OCI-LY1 (cell line): ENCODE measurements around the gene ING4.

ENCODE experiments used
- H2AFZ ChIP-seq: fragments of 200-600 bp; sonication (generic), shearing (Covaris generic); 2 replicates; pipeline ENCODE4 v1.6.0; 2014; ENCODE audit warnings: antibody characterized with exemption, mild to moderate bottlenecking, low read length
- H3F3A ChIP-seq: fragments of 200-600 bp; sonication (generic), shearing (Covaris generic); 2 replicates; pipeline ENCODE4 v1.6.0; 2014; ENCODE audit warnings: mild to moderate bottlenecking, antibody characterized with exemption, low read length, moderate library complexity; ENCODE audit not compliant: insufficient read depth
- H3K27ac ChIP-seq: fragments of 200-600 bp; sonication (generic); 2 replicates; pipeline ENCODE4 v1.5.1; 2014; ENCODE audit warnings: low read length, mixed run types, mild to moderate bottlenecking, low read depth; ENCODE audit not compliant: poor library complexity, severe bottlenecking
- H3K27me3 ChIP-seq: fragments of 200-600 bp; sonication (generic); 2 replicates; pipeline ENCODE4 v1.6.0; 2014; ENCODE audit warnings: antibody characterized with exemption, mild to moderate bottlenecking, low read length, moderate library complexity; ENCODE audit not compliant: insufficient read depth
- H3K36me3 ChIP-seq: fragments of 200-600 bp; sonication (generic); 2 replicates; pipeline ENCODE4 v1.6.1; 2014; ENCODE audit warnings: mild to moderate bottlenecking, antibody characterized with exemption, low read length, moderate library complexity, mixed read lengths; ENCODE audit not compliant: insufficient read depth
- H3K4me1 ChIP-seq: fragments of 200-600 bp; sonication (generic); 2 replicates; pipeline ENCODE4 v1.5.1; 2014; ENCODE audit warnings: mild to moderate bottlenecking, low read length, moderate library complexity; ENCODE audit not compliant: insufficient read depth, severe bottlenecking
- H3K4me2 ChIP-seq: fragments of 200-600 bp; sonication (generic), shearing (Covaris generic); 2 replicates; pipeline ENCODE4 v1.6.1; 2014; ENCODE audit warnings: low read length
- H3K4me3 ChIP-seq: fragments of 200-600 bp; sonication (generic); 2 replicates; pipeline ENCODE4 v1.5.1; 2014; ENCODE audit warnings: low read length, low read depth, mild to moderate bottlenecking, mixed read lengths; ENCODE audit not compliant: poor library complexity, severe bottlenecking
- H3K79me2 ChIP-seq: fragments of 200-600 bp; shearing (Covaris generic); 2 replicates; pipeline ENCODE4 v1.6.1; 2016; ENCODE audit warnings: mixed run types, low read length, mixed read lengths; ENCODE audit not compliant: insufficient read depth
- H3K9ac ChIP-seq: fragments of 200-600 bp; sonication (generic), shearing (Covaris generic); 2 replicates; pipeline ENCODE4 v1.6.1; 2014; ENCODE audit warnings: mild to moderate bottlenecking, low read length, mixed read lengths
- H3K9me2 ChIP-seq: fragments of 200-600 bp; sonication (generic), shearing (Covaris generic); 2 replicates; pipeline ENCODE4 v1.6.1; 2014; ENCODE audit warnings: low read depth, mild to moderate bottlenecking, low read length, mixed read lengths
- H3K9me3 ChIP-seq: fragments of 200-600 bp; shearing (Covaris generic); 2 replicates; pipeline ENCODE4 v1.6.1; 2014; ENCODE audit warnings: low read length, mixed read lengths
- H4K20me1 ChIP-seq: fragments of 200-600 bp; sonication (generic), shearing (Covaris generic); 2 replicates; pipeline ENCODE4 v1.6.0; 2016; ENCODE audit warnings: mild to moderate bottlenecking, low read length; ENCODE audit not compliant: insufficient read depth
- CTCF ChIP-seq: fragments of 200-600 bp; sonication (generic), shearing (Covaris generic); IDR thresholded peaks from 2 replicates; pipeline ENCODE4 v1.5.1; 2017; ENCODE audit warnings: mild to moderate bottlenecking, antibody characterized with exemption, low read length, moderate library complexity, mixed read lengths
- EZH2 ChIP-seq: fragments of 200-600 bp; sonication (generic), shearing (Covaris generic); IDR thresholded peaks from 2 replicates; pipeline ENCODE4 v1.8.0; 2017; ENCODE audit warnings: borderline replicate concordance, mixed run types, mild to moderate bottlenecking, antibody characterized with exemption, low read length, moderate library complexity, mixed read lengths

ING4 gene

GRCh38 chr12:6691473-6691872, 28.6 kb upstream of the ING4 start:
- Histone ChIP-seq H3K27me3 (no peaks in the 10 kb centered on the region), H3K4me1 (peaks cover 55% of the 10 kb centered on the region), H3K27ac (no peak overlapping the region), H2AFZ (no peak overlapping the region), H3K4me3 (no peak overlapping the region), H3K79me2 (peaks cover 32% of the 10 kb centered on the region), H3K36me3 (peaks cover 15% of the 10 kb centered on the region), H3K9ac (no peak overlapping the region), H3K9me2 (no peaks in the 10 kb centered on the region), H3K4me2 (no peak overlapping the region), H4K20me1 (no peaks in the 10 kb centered on the region), H3K9me3 (no peaks in the 10 kb centered on the region), H3F3A (no peaks in the 10 kb centered on the region; the same call in 1 of the 2 replicates)
- no peak for TF ChIP-seq EZH2
- TF ChIP-seq CTCF = no peak

DNA sequence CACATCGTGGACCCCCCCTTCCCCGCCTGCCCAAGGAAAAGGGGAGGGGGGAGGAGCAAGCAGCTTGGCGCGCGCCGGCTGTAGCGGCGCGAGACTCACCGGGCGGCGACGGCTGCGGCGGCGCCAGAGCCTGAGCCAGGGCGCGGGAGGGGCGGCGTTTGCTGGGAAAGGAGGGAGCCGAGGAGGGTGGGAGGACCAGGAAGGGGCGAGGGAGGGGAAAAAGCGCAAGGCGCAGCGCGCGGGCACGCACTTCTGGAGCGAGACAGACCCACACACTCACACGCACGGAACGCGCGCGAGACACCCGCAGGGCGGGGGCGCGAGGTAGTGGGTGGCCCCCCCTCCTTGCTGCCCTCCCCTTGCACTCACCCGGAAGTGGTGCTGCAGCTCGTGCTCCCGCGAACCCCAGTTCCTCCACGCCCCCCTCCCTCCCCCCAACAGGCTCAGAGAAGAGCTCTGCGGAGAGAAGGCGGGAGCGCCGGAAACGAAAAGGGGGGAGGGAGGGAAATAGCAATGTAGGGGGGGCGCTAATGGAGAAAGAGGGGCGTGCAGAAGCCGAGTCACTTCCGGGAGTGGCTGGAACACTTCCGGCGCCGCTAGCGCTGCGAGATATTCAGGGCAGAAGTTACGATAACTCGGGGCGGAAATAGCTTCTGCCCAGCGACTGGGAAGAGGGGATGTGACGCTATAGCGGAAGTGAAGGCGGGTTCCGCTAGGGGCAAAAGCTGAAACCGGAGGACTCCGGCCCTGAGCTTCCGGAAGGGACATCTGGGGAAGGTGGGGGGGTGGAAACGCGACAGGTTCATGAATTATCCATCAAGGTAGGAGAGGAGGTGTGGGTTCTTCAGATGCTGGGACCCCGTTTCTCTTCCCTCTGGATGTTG, 26.3 kb upstream of the ING4 start, which contains the start of gene ZNF384:
Gene ZNF384, minus strand, starts transcription at position 377 of the 884 bp plus-strand sequence. CDS start 9,855 bp downstream, outside the sequence.
- Histone ChIP-seq H3K79me2 (peaks cover 51% of the 10 kb centered on the region), H3F3A (no peaks in the 10 kb centered on the region; the same call in none of the 2 replicates), H3K27me3 (no peaks in the 10 kb centered on the region), H3K27ac (peak within 1 kb of the TSS; percentile 88), H3K4me3 (peak within 1 kb of the TSS; percentile 96), H2AFZ (no peak within 1 kb of the TSS), H3K4me1 (peaks cover 35% of the 10 kb centered on the region), H3K4me2 (peak within 1 kb of the TSS; percentile 99), H3K9me2 (no peaks in the 10 kb centered on the region), H4K20me1 (no peaks in the 10 kb centered on the region), H3K9me3 (no peaks in the 10 kb centered on the region), H3K9ac (peak within 1 kb of the TSS; percentile 98), H3K36me3 (peaks cover 33% of the 10 kb centered on the region)
- TF ChIP-seq EZH2 (no peak), CTCF (no peak)

DNA sequence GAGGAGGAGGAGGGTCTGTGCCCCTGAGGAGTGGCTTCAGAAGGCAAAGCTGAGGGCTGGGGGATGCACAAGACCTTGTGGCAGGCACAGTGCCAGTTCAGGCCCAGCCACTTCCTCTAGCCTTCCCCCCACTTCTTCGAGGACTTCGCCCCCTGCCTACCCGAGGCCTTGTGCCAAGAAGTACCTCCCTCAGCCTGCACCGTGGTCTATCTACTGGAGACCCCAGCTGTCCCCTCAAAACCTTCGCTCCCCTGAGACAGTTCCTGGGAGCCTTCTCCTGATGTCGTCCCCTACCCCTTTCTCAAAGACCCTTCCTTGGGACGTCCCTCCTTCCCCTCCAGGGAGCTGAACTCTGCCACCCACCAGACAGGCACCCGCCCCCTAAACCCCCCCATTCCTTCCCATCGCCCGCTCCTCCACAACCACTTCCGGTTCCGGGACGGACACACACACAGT, 25.7 kb upstream of the ING4 start:
- H3K27me3 ChIP-seq = no peaks in the 10 kb centered on the region
- no peaks in the 10 kb centered on the region for H3K9me2 ChIP-seq
- peaks cover 40% of the 10 kb centered on the region for H3K36me3 ChIP-seq
- H3K4me1 ChIP-seq = peaks cover 35% of the 10 kb centered on the region
- H3K4me2 ChIP-seq = peak overlapping the region; percentile 99
- TF ChIP-seq CTCF (no peak), EZH2 (no peak)
- no peak overlapping the region for H2AFZ ChIP-seq
- H3K27ac ChIP-seq = peak overlapping the region; percentile 88
- H3K9ac ChIP-seq = peak overlapping the region; percentile 98
- no peaks in the 10 kb centered on the region; the same call in none of the 2 replicates for H3F3A ChIP-seq
- no peaks in the 10 kb centered on the region for H4K20me1 ChIP-seq
- peaks cover 57% of the 10 kb centered on the region for H3K79me2 ChIP-seq
- H3K9me3 ChIP-seq = no peaks in the 10 kb centered on the region
- H3K4me3 ChIP-seq = peak overlapping the region; percentile 96
